OCI-LY7 (cell line): Measurements from ENCODE around the gene RBMS1. TPM values are rescaled to one million over a fixed set of nuclear protein-coding genes. Genes with fewer than 3 reads are reported as not detected.

Source experiments
- BruUV-seq: library from RNA; stranded (reverse); fragments of 400-500 nt; replicated peaks from 2 replicates; lab custom pipeline; 2021; lab: Mats Ljungman, UMichigan
- CTCF ChIA-PET: fragments of 300-600 bp; sonication (Branson Sonifier 250); formaldehyde crosslinking; loops from one replicate; lab custom pipeline; 2022; ENCODE audit warnings: antibody characterized with exemption; ENCODE audit not compliant: unreplicated experiment; lab: Charles Lee
- POLR2A ChIA-PET: fragments of 300-600 bp; sonication (Branson Sonifier 250); formaldehyde crosslinking; loops from one replicate; lab custom pipeline; 2022; ENCODE audit warnings: antibody characterized with exemption; lab: Charles Lee
- DNase-seq: peaks from one replicate; pipeline ENCODE4 v3.0.0-alpha.2; 2015; ENCODE audit warnings: low spot score
- H2AFZ ChIP-seq: fragments of 200-600 bp; sonication (generic), shearing (Covaris generic); 2 replicates; pipeline ENCODE4 v1.6.1; 2014; ENCODE audit warnings: mild to moderate bottlenecking, antibody characterized with exemption, low read length, moderate library complexity
- H3K27ac ChIP-seq: fragments of 200-600 bp; sonication (generic); 2 replicates; pipeline ENCODE4 v1.5.1; 2014; ENCODE audit warnings: mixed run types, low read depth, mild to moderate bottlenecking, moderate library complexity, low read length, inconsistent platforms; ENCODE audit not compliant: poor library complexity, severe bottlenecking
- H3K36me3 ChIP-seq: fragments of 200-600 bp; sonication (generic); 2 replicates; pipeline ENCODE4 v1.6.1; 2014; ENCODE audit warnings: mild to moderate bottlenecking, antibody characterized with exemption, low read length, moderate library complexity, mixed read lengths; ENCODE audit not compliant: insufficient read depth
- H3K4me1 ChIP-seq: fragments of 200-600 bp; sonication (generic); 2 replicates; pipeline ENCODE4 v1.5.1; 2014; ENCODE audit warnings: mild to moderate bottlenecking, low read length; ENCODE audit not compliant: insufficient read depth, poor library complexity, severe bottlenecking
- H3K4me2 ChIP-seq: fragments of 200-600 bp; sonication (generic); 2 replicates; pipeline ENCODE4 v1.6.1; 2014; ENCODE audit warnings: mild to moderate bottlenecking, low read length
- H3K4me3 ChIP-seq: fragments of 200-600 bp; sonication (generic); 2 replicates; pipeline ENCODE4 v1.5.1; 2014; ENCODE audit warnings: mild to moderate bottlenecking, low read depth, low read length; ENCODE audit not compliant: poor library complexity, severe bottlenecking
- H3K79me2 ChIP-seq: fragments of 200-600 bp; sonication (generic); 2 replicates; pipeline ENCODE4 v1.6.1; 2016; ENCODE audit warnings: low read depth, mild to moderate bottlenecking, low read length, moderate library complexity, mixed read lengths; ENCODE audit not compliant: insufficient read depth
- H3K9me2 ChIP-seq: fragments of 200-600 bp; sonication (generic); 2 replicates; pipeline ENCODE4 v1.6.1; 2016; ENCODE audit warnings: mild to moderate bottlenecking, low read length, mixed read lengths; ENCODE audit not compliant: insufficient read depth
- H3K9me3 ChIP-seq: fragments of 200-600 bp; sonication (generic); 2 replicates; pipeline ENCODE4 v1.6.1; 2014; ENCODE audit warnings: mild to moderate bottlenecking, mixed run types, low read length, mixed read lengths
- H4K20me1 ChIP-seq: fragments of 200-600 bp; sonication (generic); 2 replicates; pipeline ENCODE4 v1.6.1; 2014; ENCODE audit warnings: mild to moderate bottlenecking, antibody characterized with exemption, low read length, moderate library complexity, mixed read lengths; ENCODE audit not compliant: insufficient read depth
- CTCF ChIP-seq: fragments of 200-600 bp; sonication (generic); conservative IDR thresholded peaks from 2 replicates; pipeline ENCODE4 v1.5.1; 2014; ENCODE audit warnings: mild to moderate bottlenecking, antibody characterized with exemption, low read length, moderate library complexity, mixed read lengths
- EZH2phosphoT487 ChIP-seq: fragments of 200-600 bp; sonication (generic); IDR thresholded peaks from 2 replicates; pipeline ENCODE4 v1.6.1; 2018; ENCODE audit warnings: low read depth, borderline replicate concordance, mild to moderate bottlenecking, mixed run types, antibody characterized with exemption, low read length, moderate library complexity, mixed read lengths
- intact Hi-C: fragments of 100-400 bp; cut with micrococcal nuclease; formaldehyde crosslinking; loops from one replicate; pipeline ENCODE4 v1.10.0; 2022; ENCODE audit not compliant: unreplicated experiment
- total RNA-seq, 2 experiments: library from RNA; depleted of rRNA in 1 of 2; stranded (reverse); fragments of >200 nt in 1 of 2; shearing (Covaris generic) in 1 of 2; gene quantifications; 2 replicates each; pipeline ENCODE4 v1.2.3, GENCODE V29; 2014 to 2022

The RBMS1 gene
- total RNA-seq, 2 experiments from 2014 or later = 29.5 to 35.7 TPM

GRCh38 chr2:160227293-160227915, 266.2 kb downstream of the RBMS1 start:
- no peak overlapping the region for H3K4me2 ChIP-seq

GRCh38 chr2:160226367-160226766, 267.2 kb downstream of the RBMS1 start:
- Histone ChIP-seq H3K4me2 (no peak overlapping the region), H3K4me3 (no peak overlapping the region), H3K79me2 (no peaks in the 10 kb centered on the region), H4K20me1 (no peaks in the 10 kb centered on the region), H2AFZ (no peak overlapping the region), H3K9me2 (no peaks in the 10 kb centered on the region), H3K9me3 (no peaks in the 10 kb centered on the region), H3K36me3 (no peaks in the 10 kb centered on the region), H3K4me1 (no peaks in the 10 kb centered on the region), H3K27ac (no peak overlapping the region)
- BruUV-seq = no TSS peak
- CTCF ChIA-PET = interaction anchor here (0.8 kb wide), 1 partner anchor 9 kb away, joined by 3 read pairs; no protein-coding TSS in a partner anchor
- DNase-seq = peak; percentile 7
- POLR2A ChIA-PET = interaction anchor here (0.7 to 1.2 kb wide), 4 partner anchors 12 to 1074 kb away, joined by 3 to 4 read pairs (median 3); no protein-coding TSS in a partner anchor
- intact Hi-C loops = no loop called here
- TF ChIP-seq EZH2phosphoT487 = no peak
- no peak for TF ChIP-seq CTCF

More at GRCh38 chr2:160227293-160227915, 266.2 kb downstream of the RBMS1 start:
- ChIA-PET CTCF (no interaction called here), POLR2A (interaction anchor here (0.9 kb wide), 1 partner anchor 11 kb away, joined by 3 read pairs; no protein-coding TSS in a partner anchor)
- no peaks in the 10 kb centered on the region for H3K79me2 ChIP-seq
- H3K9me2 ChIP-seq = no peaks in the 10 kb centered on the region
- no peak overlapping the region for H2AFZ ChIP-seq
- H3K9me3 ChIP-seq = no peaks in the 10 kb centered on the region
- no peaks in the 10 kb centered on the region for H3K36me3 ChIP-seq
- intact Hi-C loops = no loop called here
- H3K4me1 ChIP-seq = no peaks in the 10 kb centered on the region
- no peak for DNase-seq
- no TSS peak for BruUV-seq
- no peaks in the 10 kb centered on the region for H4K20me1 ChIP-seq
- H3K4me3 ChIP-seq = no peak overlapping the region
- TF ChIP-seq EZH2phosphoT487 (no peak), CTCF (no peak)
- H3K27ac ChIP-seq = no peak overlapping the region

GRCh38 chr2:160225722-160226121, 267.9 kb downstream of the RBMS1 start:
- intact Hi-C loops = no loop called here
- no peaks in the 10 kb centered on the region for H3K4me1 ChIP-seq
- H3K79me2 ChIP-seq = no peaks in the 10 kb centered on the region
- POLR2A ChIA-PET = interaction anchor here (0.7 to 1.2 kb wide), 6 partner anchors 22 to 124 kb away, joined by 3 to 4 read pairs (median 4); no protein-coding TSS in a partner anchor
- H3K9me2 ChIP-seq = no peaks in the 10 kb centered on the region
- no peak overlapping the region for H2AFZ ChIP-seq
- H3K4me3 ChIP-seq = no peak overlapping the region
- H3K4me2 ChIP-seq = no peak overlapping the region
- no peak for DNase-seq
- H3K27ac ChIP-seq = no peak overlapping the region
- H3K9me3 ChIP-seq = no peaks in the 10 kb centered on the region
- TF ChIP-seq CTCF (no peak), EZH2phosphoT487 (no peak)
- H4K20me1 ChIP-seq = no peaks in the 10 kb centered on the region
- no TSS peak for BruUV-seq
- H3K36me3 ChIP-seq = no peaks in the 10 kb centered on the region
- CTCF ChIA-PET = no interaction called here
